Nephron progenitor cell (in vitro differentiated cells): ENCODE data around the gene SHE.

Experiments used
- DNase-seq: peaks from one replicate; pipeline ENCODE4 v3.0.0; 2021
- H3K27ac Mint-ChIP-seq: 2 replicates; pipeline ENCODE4 v1.8.0; 2021; ENCODE audit warnings: mild to moderate bottlenecking, moderate library complexity, mixed read lengths
- H3K27me3 Mint-ChIP-seq: 2 replicates; pipeline ENCODE4 v1.8.0; 2021; ENCODE audit warnings: mild to moderate bottlenecking, low read depth, mixed read lengths; ENCODE audit not compliant: poor library complexity
- H3K36me3 Mint-ChIP-seq: 2 replicates; pipeline ENCODE4 v1.8.0; 2021; ENCODE audit warnings: low read depth, mixed read lengths
- H3K4me1 Mint-ChIP-seq: 2 replicates; pipeline ENCODE4 v1.8.0; 2021; ENCODE audit warnings: mixed read lengths
- H3K4me3 Mint-ChIP-seq: 2 replicates; pipeline ENCODE4 v1.8.0; 2021; ENCODE audit warnings: mild to moderate bottlenecking, moderate library complexity, mixed read lengths
- H3K9me3 Mint-ChIP-seq: 2 replicates; pipeline ENCODE4 v1.8.0; 2021; ENCODE audit warnings: mild to moderate bottlenecking, moderate library complexity, mixed read lengths
- TF ChIP-seq, protein P1 (sequence below): fragments of 200-600 bp; sonication (generic); IDR thresholded peaks from 2 replicates; pipeline ENCODE4 v1.5.0; 2021; ENCODE audit warnings: antibody characterized with exemption

SHE gene

GRCh38 chr1:154502066-154502743, at the start of gene SHE, which contains the start of gene TDRD10:
SHE (minus strand) TSS chr1:154502412; CDS start chr1:154502026, 386 bp downstream.
TDRD10 (plus strand) TSS chr1:154502219; CDS start chr1:154506904, 4,685 bp downstream.
- DNase-seq, result peak; percentile 64
- H3K27ac Mint-ChIP-seq, result no peak within 1 kb of the TSS
- H3K4me1 Mint-ChIP-seq, result peaks cover 10% of the 10 kb centered on the region
- H3K36me3 Mint-ChIP-seq, result no peaks in the 10 kb centered on the region
- H3K9me3 Mint-ChIP-seq, result peaks cover 39% of the 10 kb centered on the region
- H3K27me3 Mint-ChIP-seq, result peaks cover 86% of the 10 kb centered on the region
- TF ChIP-seq, protein P1, sequence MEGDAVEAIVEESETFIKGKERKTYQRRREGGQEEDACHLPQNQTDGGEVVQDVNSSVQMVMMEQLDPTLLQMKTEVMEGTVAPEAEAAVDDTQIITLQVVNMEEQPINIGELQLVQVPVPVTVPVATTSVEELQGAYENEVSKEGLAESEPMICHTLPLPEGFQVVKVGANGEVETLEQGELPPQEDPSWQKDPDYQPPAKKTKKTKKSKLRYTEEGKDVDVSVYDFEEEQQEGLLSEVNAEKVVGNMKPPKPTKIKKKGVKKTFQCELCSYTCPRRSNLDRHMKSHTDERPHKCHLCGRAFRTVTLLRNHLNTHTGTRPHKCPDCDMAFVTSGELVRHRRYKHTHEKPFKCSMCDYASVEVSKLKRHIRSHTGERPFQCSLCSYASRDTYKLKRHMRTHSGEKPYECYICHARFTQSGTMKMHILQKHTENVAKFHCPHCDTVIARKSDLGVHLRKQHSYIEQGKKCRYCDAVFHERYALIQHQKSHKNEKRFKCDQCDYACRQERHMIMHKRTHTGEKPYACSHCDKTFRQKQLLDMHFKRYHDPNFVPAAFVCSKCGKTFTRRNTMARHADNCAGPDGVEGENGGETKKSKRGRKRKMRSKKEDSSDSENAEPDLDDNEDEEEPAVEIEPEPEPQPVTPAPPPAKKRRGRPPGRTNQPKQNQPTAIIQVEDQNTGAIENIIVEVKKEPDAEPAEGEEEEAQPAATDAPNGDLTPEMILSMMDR, result no peak
- H3K4me3 Mint-ChIP-seq, result peak within 1 kb of the TSS; percentile 78

DNA sequence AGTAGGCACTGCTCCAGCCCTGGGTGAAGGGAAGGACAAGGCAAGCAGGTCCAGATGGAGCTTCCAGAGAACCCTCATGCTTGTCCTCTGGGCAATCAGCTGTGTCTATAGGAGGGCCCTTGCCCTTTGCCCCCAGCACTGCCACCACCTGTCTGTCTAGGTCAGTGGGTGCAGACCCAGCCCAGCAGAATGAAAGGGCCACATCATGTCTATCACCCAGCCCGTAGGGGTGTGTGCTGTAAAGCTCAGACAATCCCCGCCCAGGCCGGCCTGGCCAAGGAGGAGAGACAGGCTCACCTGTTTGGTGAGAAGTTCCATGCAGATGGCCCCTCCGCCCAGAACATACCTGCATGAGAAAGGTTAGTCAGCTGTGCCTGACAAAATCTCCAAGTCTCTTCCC, 49.3 kb upstream of the SHE start:
- H3K9me3 Mint-ChIP-seq, result no peaks in the 10 kb centered on the region
- H3K36me3 Mint-ChIP-seq, result peaks cover 66% of the 10 kb centered on the region
- peaks cover 44% of the 10 kb centered on the region for H3K4me1 Mint-ChIP-seq
- DNase-seq, result no peak
- H3K4me3 Mint-ChIP-seq, result no peak overlapping the region
- peaks cover 3% of the 10 kb centered on the region for H3K27me3 Mint-ChIP-seq
- H3K27ac Mint-ChIP-seq, result no peak overlapping the region
- TF ChIP-seq, protein P1, result no peak

DNA sequence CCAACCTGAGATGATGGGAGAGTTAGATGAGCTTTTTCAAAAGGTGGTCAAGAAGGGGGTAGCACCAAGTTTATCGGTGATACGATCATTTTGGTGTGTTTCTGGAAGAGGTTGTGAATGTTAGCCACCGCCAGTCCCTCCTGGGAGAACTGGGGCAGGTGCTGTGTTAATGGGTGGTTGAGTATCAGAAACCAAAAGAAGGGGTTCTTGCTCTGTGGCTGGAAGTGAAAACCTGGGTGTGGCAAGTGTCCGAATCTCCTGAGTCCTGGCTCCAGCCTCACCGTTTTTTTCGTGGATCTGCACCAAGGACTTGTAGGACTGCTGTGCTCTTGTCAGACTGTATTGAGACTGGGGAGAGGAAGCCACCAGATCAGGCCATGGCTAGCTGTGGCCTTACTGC, 48.4 kb upstream of the SHE start:
- DNase-seq, result no peak
- Mint-ChIP-seq H3K4me3 (no peak overlapping the region), H3K27me3 (peaks cover 3% of the 10 kb centered on the region), H3K27ac (peak overlapping the region; percentile 73), H3K9me3 (no peaks in the 10 kb centered on the region), H3K4me1 (peaks cover 38% of the 10 kb centered on the region), H3K36me3 (peaks cover 60% of the 10 kb centered on the region)
- TF ChIP-seq, protein P1, result no peak

GRCh38 chr1:154550070-154550469, 47.9 kb upstream of the SHE start:
- TF ChIP-seq, protein P1, result no peak
- DNase-seq, result no peak
- peaks cover 3% of the 10 kb centered on the region for H3K27me3 Mint-ChIP-seq
- H3K4me3 Mint-ChIP-seq, result no peak overlapping the region
- H3K4me1 Mint-ChIP-seq, result peaks cover 37% of the 10 kb centered on the region
- no peak overlapping the region for H3K27ac Mint-ChIP-seq
- H3K36me3 Mint-ChIP-seq, result peaks cover 55% of the 10 kb centered on the region
- H3K9me3 Mint-ChIP-seq, result no peaks in the 10 kb centered on the region

DNA sequence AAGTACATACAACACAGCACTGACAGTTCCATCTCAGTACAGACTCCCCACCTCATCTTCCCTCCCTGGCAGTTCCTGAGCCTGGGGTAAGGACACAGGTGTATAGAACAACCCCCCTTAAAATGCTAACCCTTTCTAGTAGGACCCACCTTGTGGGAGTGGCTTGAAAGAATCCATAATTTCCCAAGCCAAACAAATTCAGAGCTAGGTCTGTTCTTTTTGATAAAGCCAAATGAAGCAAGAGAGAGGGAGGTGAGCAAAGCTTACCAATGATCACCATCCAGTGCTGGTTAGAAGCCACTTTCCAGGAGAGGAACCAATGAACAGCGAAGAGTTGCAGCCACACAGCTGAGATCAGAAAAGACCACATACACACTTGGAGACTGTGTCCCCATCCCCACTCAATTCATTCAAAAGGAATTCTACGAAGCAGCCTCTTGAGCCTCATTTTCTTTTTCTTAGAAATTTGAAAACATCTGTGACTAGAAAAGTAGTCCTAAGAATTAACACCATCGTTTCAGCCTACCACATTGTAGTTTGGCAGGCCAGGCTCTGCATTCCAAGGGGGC, 47.1 kb upstream of the SHE start:
- H3K9me3 Mint-ChIP-seq, result no peaks in the 10 kb centered on the region
- H3K27ac Mint-ChIP-seq, result no peak overlapping the region

More for the DNA sequence above, 47.1 kb upstream of the SHE start:
- H3K27me3 Mint-ChIP-seq, result peaks cover 3% of the 10 kb centered on the region
- peaks cover 40% of the 10 kb centered on the region for H3K4me1 Mint-ChIP-seq
- TF ChIP-seq, protein P1, result no peak
- DNase-seq, result no peak
- peaks cover 47% of the 10 kb centered on the region for H3K36me3 Mint-ChIP-seq
- no peak overlapping the region for H3K4me3 Mint-ChIP-seq
